Thoracic aorta (tissue), 2 donors: Measurements from ENCODE around the gene GAB2. TPM values are rescaled to one million over a fixed set of nuclear protein-coding genes. Genes with fewer than 3 reads are reported as not detected.
A peak's percentile ranks its signal among the peaks of the same experiment; 100 is the strongest.

Experiments
- ATAC-seq: fragments of 150-250 bp; one replicate; pipeline ENCODE4 v1.8.0; 2017; ENCODE audit warnings: low read depth; ENCODE audit not compliant: insufficient number of reproducible peaks, low FRiP score
- DNase-seq: peaks from one replicate; pipeline ENCODE4 v3.0.0-alpha.2; 2020; ENCODE audit warnings: low spot score
- H3K27ac ChIP-seq, 2 donors: fragments of 200-600 bp; sonication (generic); 1 replicate in 1 of 2; 2 replicates in 1 of 2; pipeline ENCODE4 v1.5.1; 2016; ENCODE audit warnings: mild to moderate bottlenecking in 2 of 2, moderate library complexity in 2 of 2
- H3K27me3 ChIP-seq: fragments of 200-600 bp; sonication (generic); replicated peaks from 2 replicates; pipeline ENCODE4 v1.6.0; 2016; ENCODE audit warnings: mild to moderate bottlenecking; ENCODE audit not compliant: insufficient read depth
- H3K36me3 ChIP-seq: fragments of 200-600 bp; sonication (generic); one replicate; pipeline ENCODE4 v1.5.1; 2016
- H3K4me1 ChIP-seq, 2 donors: fragments of 200-600 bp; sonication (generic); 1 replicate in 1 of 2; 2 replicates in 1 of 2; pipeline versions ENCODE4 v1.5.1 to v1.6.0; 2016; ENCODE audit warnings: low read depth in 2 of 2, mild to moderate bottlenecking in 1 of 2; ENCODE audit not compliant: control insufficient read depth in 1 of 2
- H3K4me3 ChIP-seq: fragments of 200-600 bp; sonication (generic); 2 replicates; pipeline ENCODE4 v1.5.1; 2016; ENCODE audit warnings: mild to moderate bottlenecking
- H3K9me3 ChIP-seq: fragments of 200-600 bp; sonication (generic); 2 replicates; pipeline ENCODE4 v1.5.1; 2016
- CTCF ChIP-seq: fragments of 200-600 bp; sonication (generic); IDR thresholded peaks from one replicate; pipeline ENCODE4 v1.5.1; 2019; ENCODE audit warnings: antibody characterized with exemption
- total RNA-seq, 2 donors: library from RNA; depleted of rRNA; stranded (reverse); fragments of >200 nt; gene quantifications; one replicate each; pipeline versions ENCODE4 v1.1.0 to v1.2.3, GENCODE V29; 2016

GAB2 gene
- total RNA-seq, 2 donors from 2014 or later: 65.4 to 91.5 TPM

DNA sequence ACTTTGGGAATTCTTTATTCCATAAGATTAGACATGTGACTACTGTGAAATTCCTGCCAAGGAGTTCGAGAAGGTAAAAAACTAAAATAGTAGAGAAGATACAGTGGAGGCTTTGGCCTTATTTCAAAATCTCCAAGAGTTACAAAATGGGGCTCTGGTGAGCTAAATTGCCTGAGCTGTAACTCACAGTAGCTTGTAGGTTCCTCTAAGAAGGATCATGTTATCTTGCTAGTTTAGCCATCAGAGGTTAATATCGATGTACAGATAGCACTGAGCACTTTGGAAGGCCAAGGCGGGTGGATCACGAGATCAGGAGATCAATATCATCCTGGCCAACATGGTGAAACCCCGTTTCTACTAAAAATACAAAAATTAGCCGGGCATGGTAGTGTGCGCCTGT lies 147.8 kb downstream of the GAB2 start:
- peak overlapping the region; percentile 61 to 70 for H3K27ac ChIP-seq
- H3K4me1 ChIP-seq: peaks cover 17 to 46% of the 10 kb centered on the region in 2 donors
- TF ChIP-seq CTCF: no peak
- H3K27me3 ChIP-seq: no peaks in the 10 kb centered on the region
- no peak overlapping the region for H3K4me3 ChIP-seq
- DNase-seq (no peak), ATAC-seq (no peak)
- no peaks in the 10 kb centered on the region for H3K9me3 ChIP-seq
- peaks cover 3% of the 10 kb centered on the region for H3K36me3 ChIP-seq

DNA sequence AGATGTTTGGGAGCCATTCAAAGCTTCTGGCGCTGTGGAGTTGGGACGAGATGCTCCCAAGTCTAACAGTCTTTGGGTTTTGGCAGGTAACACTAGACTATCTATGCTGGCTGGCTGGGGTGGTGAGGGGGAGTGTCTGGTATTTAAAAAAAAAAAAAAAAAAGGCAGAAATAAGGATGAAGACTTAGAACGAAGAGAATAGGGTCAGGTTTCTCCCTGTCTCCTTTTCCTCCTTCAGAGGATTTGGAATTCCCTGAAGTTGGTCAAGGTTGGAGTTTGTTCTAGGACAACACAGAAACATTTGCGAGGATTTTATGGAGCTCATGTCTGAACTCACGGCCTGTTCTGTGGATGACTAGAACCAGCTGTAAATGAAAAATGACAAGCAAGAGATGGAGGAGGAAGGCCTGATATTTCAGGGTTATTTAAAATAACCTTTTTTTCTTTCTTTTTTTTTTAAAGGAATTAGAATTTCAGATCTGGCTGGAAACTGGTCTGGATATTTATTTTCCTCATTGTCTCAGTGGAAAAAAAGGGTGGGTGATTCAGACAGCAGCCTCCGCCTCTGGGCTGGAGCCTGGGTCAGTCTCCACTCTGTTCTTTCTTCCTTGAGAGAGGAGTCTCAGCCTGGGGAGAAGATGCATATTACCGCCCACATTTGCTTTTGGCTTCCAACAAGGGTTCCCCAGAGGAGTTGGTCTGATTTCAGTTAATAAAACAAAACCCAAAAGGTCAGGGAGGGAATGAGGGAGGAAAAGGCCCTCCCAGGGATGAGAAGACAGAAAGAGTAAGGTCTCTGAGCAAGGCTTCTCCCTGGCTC lies 148.8 kb downstream of the GAB2 start:
- no peaks in the 10 kb centered on the region for H3K27me3 ChIP-seq
- peaks cover 17 to 52% of the 10 kb centered on the region in 2 donors for H3K4me1 ChIP-seq
- no peak for ATAC-seq
- no peaks in the 10 kb centered on the region for H3K9me3 ChIP-seq
- no peak for TF ChIP-seq CTCF
- peak overlapping the region; percentile 18 for H3K4me3 ChIP-seq
- no peak for DNase-seq
- H3K27ac ChIP-seq: peak overlapping the region; percentile 61 to 70
- peaks cover 3% of the 10 kb centered on the region for H3K36me3 ChIP-seq

DNA sequence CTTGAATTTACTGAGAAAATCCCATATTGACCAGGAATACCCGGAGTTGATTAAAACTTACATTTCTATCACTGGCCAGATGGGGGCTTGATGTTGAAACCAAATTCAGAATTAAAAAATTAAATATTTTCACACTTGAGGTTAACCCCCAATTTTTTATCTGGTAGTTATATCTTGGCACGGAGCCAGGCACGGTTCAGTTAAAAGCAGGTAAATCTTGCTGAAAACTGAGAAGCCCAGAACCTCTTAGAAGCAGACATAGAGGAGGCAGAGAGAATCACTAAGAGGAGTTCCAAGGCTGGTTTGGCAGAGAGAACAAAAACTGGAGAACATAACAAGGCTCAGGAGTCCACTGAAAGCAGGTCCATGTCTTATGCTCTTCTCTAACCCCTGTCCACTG lies 151.2 kb downstream of the GAB2 start:
- no peaks in the 10 kb centered on the region for H3K36me3 ChIP-seq
- no peaks in the 10 kb centered on the region for H3K9me3 ChIP-seq
- ATAC-seq (no peak), DNase-seq (no peak)
- no peaks in the 10 kb centered on the region for H3K27me3 ChIP-seq
- H3K4me1 ChIP-seq: peaks cover 28 to 70% of the 10 kb centered on the region in 2 donors
- H3K27ac ChIP-seq: peak overlapping the region; percentile 47 to 70
- TF ChIP-seq CTCF: no peak
- H3K4me3 ChIP-seq: no peak overlapping the region

DNA sequence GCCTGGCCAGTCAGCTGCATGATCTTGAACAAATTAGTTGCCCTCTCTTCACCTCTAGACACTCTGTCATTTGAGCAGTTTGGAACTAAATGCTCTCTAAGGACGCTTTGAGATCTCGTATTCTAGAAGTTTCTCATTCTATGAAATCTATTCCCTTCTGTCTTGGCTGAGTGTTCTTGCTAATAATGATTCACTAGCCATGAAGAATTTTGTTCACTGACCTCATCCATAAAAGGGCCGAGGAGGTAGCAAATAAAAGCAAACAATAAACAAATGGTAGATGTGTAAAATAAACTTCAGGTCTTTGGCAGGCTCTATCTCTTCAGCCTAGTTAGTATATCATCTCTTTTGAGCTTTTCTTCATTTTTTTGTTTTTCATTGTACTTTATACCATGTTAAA lies 152.3 kb downstream of the GAB2 start:
- no peak for TF ChIP-seq CTCF
- H3K36me3 ChIP-seq: no peaks in the 10 kb centered on the region
- peaks cover 29 to 76% of the 10 kb centered on the region in 2 donors for H3K4me1 ChIP-seq
- peak overlapping the region; percentile 22 to 53 for H3K27ac ChIP-seq
- H3K27me3 ChIP-seq: no peaks in the 10 kb centered on the region
- H3K4me3 ChIP-seq: no peak overlapping the region
- no peak for ATAC-seq
- no peak for DNase-seq
- no peaks in the 10 kb centered on the region for H3K9me3 ChIP-seq

- H3K27ac ChIP-seq: peak overlapping the region in 1 of 2 donors; percentile 29
- no peak overlapping the region for H3K4me3 ChIP-seq
- no peak for ATAC-seq
- no peaks in the 10 kb centered on the region for H3K9me3 ChIP-seq
- H3K27me3 ChIP-seq: no peaks in the 10 kb centered on the region
- peaks cover 13 to 57% of the 10 kb centered on the region in 2 donors for H3K4me1 ChIP-seq
- H3K36me3 ChIP-seq: no peaks in the 10 kb centered on the region
- DNase-seq: no peak
- no peak for TF ChIP-seq CTCF
These were observed 154.9 kb downstream of the GAB2 start for GRCh38 chr11:78262691-78263090.
